Measurements from ENCODE around the gene NRG3.

The NRG3 gene

DNA sequence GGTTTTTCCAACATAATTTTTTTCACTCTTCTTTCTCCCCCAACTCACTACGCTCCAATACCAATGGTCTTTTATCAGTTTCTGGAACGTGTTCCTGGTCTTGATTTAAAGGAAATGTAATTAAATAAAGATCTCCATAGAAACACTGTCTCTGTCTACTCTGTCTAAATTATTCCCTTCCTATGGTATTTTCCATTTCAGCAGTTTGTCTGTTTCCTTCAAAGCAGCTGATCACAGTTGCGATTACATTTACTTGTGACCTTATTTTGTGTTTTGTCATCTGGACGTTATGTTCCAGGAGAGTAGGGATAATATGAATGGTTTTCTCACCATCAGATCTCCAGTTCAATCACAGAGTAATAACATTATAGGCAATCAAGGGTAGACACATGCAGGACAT lies 359.2 kb downstream of the NRG3 start:
- no peak for DNase-seq

DNA sequence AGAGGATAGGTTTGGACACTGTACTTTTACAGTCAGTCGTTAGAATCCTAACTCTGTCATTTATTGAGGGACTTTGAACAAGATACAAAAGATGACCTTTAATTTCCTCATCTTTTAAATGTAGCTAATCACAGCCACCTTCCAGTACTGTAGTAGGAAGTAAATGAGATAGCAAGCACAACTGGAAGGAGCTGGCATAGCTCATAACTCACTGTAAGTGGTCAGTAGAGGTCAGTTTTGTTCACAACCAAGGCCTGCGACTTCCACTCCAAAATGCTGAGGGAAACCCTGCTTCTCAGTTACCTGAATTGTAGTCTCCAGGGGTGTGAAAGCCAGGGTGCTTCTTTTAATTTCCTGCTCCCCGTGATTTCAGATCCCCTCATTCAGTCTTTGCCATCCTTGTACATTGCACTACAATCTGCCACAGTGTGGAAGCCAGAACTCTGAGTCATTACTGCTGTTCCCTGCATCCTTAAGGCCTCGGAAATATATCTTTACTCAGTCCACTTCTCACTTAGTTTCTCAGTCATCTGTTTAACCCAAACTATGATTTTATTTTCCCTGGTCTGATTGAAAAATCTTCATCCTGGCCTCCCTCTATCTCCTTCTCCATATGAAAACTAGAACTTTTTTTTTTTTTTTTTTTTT lies 361.2 kb downstream of the NRG3 start:
- no peak for DNase-seq

- no peak for DNase-seq
These were observed 363.3 kb downstream of the NRG3 start for GRCh38 chr10:82238291-82238690.

DNA sequence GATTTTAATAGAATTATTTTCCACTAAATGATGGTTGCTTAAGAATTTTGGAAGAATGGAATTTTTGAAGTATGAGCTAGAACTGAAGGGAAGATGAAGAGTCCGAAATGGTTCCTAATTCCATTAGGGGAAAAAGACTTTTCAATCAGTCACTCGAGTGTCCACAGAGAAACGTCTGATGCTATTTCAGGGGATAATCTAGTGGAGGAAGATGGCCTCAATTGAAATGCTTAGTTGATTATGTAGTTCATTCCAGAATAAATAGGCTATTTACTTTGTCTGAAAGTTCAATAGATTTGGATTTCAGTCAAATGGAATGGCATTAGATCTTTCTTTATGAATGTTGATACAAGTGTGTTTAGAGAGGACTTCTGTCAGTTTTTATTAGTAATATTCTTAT lies 365.4 kb downstream of the NRG3 start:
- no peak for DNase-seq

DNA sequence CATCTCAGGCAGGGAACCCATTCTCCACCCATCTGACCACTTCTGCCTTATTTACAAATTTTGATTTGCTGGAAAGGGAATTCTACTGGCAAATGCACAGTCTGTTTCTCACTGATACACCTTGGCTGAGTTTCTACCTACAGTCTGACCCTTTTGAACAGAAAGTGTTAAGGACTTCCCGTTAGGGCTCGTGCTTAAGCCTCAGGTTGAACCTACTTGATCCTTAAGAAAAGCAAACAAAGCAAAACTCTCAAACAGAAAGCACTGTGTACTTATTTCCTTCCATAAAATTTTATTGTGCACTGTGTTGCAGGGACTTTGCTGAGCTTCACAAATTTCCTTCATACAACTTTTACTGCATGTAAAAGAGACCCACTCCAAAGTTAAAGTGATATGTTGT lies 367.8 kb downstream of the NRG3 start:
- DNase-seq, result no peak

- DNase-seq, result no peak
These were observed 370.2 kb downstream of the NRG3 start for GRCh38 chr10:82245157-82245556.

- no peak for DNase-seq
These were observed 371.0 kb downstream of the NRG3 start for GRCh38 chr10:82245906-82246560.

- DNase-seq, result no peak
These were observed 374.1 kb downstream of the NRG3 start for GRCh38 chr10:82249141-82249540.

DNA sequence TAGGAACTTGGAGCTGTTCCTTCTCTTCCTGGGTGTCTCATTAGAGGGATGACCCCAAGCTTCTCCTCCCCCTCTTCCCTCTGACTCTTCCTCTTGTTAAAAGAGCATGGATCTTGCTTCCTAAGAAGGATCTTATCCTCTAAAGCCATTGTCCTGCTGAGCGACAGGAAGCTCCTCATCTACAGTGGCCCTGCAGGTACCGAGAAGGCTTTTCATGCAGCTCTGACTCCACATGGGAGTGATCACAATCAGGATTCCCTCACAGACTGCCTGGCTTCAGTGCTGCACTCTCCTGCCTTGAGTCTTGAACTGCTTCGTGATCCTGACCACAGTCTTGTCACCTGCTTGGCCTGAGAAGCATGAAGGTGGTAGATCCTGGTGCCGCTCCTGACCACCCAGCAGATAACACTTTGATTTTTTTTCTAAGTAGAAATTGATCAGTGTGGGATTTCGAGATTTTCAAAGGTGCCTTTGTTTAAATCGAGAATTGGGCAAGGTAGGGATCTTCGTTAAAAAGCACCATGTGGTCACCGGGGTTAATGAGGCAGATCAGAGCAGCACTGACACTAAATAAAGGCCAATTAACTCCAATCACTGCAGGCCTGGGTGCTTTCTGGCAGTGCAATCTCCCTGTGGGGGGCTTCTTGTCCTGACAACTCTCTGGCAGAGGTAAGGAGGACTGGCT lies 376.4 kb downstream of the NRG3 start:
- DNase-seq, result no peak

DNA sequence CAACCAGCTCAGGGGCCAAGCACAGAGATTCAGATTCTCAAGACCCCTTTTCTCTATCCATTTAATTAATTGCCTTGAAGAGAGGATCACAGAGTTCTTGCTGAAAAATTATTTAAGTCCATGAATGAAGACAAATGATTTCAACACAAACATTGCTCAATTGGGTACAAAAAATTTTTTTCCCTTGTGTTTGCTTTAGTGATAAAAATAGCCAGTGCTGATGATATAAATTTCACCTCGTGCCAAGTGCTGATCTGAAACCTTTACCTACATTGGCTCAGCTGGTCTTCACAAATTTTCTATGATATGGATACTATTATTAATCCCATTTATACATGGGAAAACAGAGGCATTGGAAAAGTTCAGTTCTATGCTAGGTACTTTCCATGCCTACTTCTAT lies 377.1 kb downstream of the NRG3 start:
- DNase-seq, result no peak

- DNase-seq, result no peak
These were observed 379.2 kb downstream of the NRG3 start for GRCh38 chr10:82254237-82254636.

- no peak for DNase-seq
These were observed 381.3 kb downstream of the NRG3 start for GRCh38 chr10:82256275-82256674.

DNA sequence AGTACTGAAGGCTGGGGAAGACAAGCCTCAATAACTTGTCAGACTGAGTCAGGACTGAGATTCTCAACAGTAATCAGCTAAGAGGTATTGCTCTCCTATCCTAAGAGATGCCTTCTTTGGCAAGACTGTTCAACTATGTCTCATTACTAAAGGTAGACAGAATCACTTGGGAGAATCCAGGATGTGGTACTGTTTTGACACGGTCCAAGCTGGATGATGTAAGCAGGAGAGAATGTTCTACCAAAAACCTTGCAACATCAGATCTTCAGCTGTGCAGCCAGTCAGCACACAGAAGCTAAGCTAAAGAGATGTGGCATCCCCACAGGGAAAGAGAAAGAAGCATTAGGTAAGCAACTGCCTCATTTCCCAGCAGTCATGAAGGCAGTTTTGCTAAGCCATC lies 391.4 kb downstream of the NRG3 start:
- DNase-seq, result no peak

GRCh38 chr10:82267014-82267413 lies 392.0 kb downstream of the NRG3 start:
- no peak for DNase-seq

DNA sequence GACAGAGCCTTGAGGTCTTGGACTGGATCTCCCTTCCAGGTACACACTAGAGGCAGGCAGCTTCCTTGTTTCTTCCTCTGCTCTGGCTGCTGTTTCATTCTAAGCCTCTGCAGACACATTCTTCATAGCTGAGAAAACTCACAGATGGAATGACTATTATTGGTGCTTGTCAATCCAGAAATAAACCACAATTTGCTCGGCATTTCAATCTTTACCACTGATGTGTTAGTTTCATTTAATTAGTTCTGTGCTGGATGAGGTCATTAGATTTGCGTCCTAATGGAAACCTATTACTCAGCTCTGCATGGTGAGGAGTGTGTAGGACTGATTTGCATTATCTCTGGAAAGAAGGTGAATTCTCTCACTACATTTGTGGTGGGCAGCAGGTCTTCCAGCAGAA lies 392.5 kb downstream of the NRG3 start:
- DNase-seq, result no peak

DNA sequence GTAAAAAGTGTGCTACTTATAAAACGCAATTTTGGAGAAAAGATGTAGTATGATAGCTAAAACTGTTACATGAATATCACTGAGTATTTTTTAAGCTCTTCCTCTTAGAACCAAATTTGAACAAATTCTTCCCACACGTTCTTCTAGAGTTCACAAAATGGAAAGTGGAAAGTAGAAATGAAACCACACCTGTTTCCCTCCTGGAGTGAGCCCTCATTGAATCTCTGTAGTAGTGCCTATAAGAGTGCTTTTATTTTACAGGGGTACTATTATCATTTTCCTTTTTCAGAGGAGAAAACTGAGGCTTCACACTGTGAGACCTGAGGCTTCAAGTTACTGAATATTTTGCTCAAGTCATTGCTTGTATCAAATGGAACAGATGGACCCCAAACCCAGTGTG lies 393.0 kb downstream of the NRG3 start:
- DNase-seq, result no peak

DNA sequence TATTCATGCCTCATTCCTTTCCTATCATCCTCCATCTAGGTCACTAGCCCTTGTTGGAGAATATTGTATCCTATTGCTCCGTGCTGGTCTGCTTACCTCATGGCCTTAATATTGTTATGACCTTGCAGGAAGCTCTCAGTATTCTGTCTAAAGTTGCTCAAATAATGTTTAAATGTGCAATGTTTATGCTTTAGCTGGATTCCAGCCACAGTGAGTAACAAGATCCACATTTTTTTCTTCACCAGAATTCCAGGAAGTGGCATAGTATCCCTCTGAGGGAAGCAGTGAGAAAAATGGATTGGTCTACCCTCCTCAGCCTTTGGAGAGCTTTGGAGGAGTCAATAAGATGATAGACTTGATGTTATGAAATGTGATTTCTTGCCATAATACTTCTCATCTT lies 402.6 kb downstream of the NRG3 start:
- no peak for DNase-seq

- DNase-seq, result no peak
These were observed 403.6 kb downstream of the NRG3 start for GRCh38 chr10:82278401-82279182.

GRCh38 chr10:82282782-82283456 lies 407.9 kb downstream of the NRG3 start:
- DNase-seq, result no peak

GRCh38 chr10:82284180-82284579 lies 409.2 kb downstream of the NRG3 start:
- no peak for DNase-seq

DNA sequence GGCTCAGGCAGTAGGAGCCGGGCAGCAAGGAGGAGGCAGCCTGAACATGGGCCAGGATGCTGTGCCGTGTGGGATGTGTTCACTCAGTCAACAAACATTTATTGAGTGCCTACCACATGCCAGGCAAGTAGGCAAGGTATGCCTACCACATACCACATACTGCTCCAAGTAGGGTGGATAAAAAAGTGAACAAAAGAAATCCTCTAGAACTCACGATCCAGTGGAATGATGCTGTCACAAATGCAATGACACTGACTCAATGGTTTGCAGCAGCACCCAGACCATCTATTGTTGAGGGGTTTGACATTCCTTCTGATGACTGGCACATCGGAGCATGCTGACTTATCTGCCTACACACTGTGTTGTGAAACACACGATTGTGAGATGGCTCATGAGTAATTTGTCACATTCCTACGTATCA lies 413.5 kb downstream of the NRG3 start:
- DNase-seq, result no peak

GRCh38 chr10:82289945-82290344 lies 415.0 kb downstream of the NRG3 start:
- no peak for DNase-seq

- no peak for DNase-seq
These were observed 419.9 kb downstream of the NRG3 start for GRCh38 chr10:82294874-82295378.
